GM23338 (cell line): ENCODE measurements around the gene NTPCR. TPM values are rescaled to one million over a fixed set of nuclear protein-coding genes. Genes with fewer than 3 reads are reported as not detected.

ENCODE experiments used
- CREB1 ChIP-seq: fragments of 250-450 bp; sonication (Bioruptor Pico); IDR thresholded peaks from 2 replicates; pipeline ENCODE4 v1.5.0; 2020; ENCODE audit warnings: low read depth, mild to moderate bottlenecking, moderate library complexity
- ETS1 ChIP-seq: IDR thresholded peaks from 2 replicates; pipeline ENCODE4 v1.6.1; 2016; ENCODE audit warnings: antibody characterized with exemption
- EZH2 ChIP-seq: fragments of 200-600 bp; sonication (generic); IDR thresholded peaks from one replicate; pipeline ENCODE4 v1.8.0; 2017; ENCODE audit warnings: antibody characterized with exemption, mild to moderate bottlenecking, low read depth; ENCODE audit not compliant: unreplicated experiment
- EZH2phosphoT487 ChIP-seq: fragments of 200-600 bp; sonication (generic); IDR thresholded peaks from one replicate; pipeline ENCODE4 v1.8.1; 2018; ENCODE audit warnings: antibody characterized with exemption; ENCODE audit not compliant: unreplicated experiment
- JUNB ChIP-seq: IDR thresholded peaks from one replicate; pipeline ENCODE4 v1.6.1; 2016; ENCODE audit warnings: antibody characterized with exemption; ENCODE audit not compliant: unreplicated experiment
- NANOG ChIP-seq: IDR thresholded peaks from 2 replicates; pipeline ENCODE4 v1.6.1; 2016; ENCODE audit warnings: antibody characterized with exemption, borderline replicate concordance
- POLR2AphosphoS5 ChIP-seq: IDR thresholded peaks from 2 replicates; pipeline ENCODE4 v1.6.1; 2016; ENCODE audit warnings: antibody characterized with exemption, low read depth
- REST ChIP-seq: IDR thresholded peaks from one replicate; pipeline ENCODE4 v1.6.1; 2018; ENCODE audit warnings: antibody characterized with exemption; ENCODE audit not compliant: unreplicated experiment
- STAT1 ChIP-seq: IDR thresholded peaks from one replicate; pipeline ENCODE4 v1.6.1; 2016; ENCODE audit warnings: antibody characterized with exemption; ENCODE audit not compliant: unreplicated experiment
- ZNF114 ChIP-seq: fragments of 250-450 bp; sonication (Bioruptor Pico); IDR thresholded peaks from 2 replicates; pipeline ENCODE4 v1.5.0; 2020; ENCODE audit warnings: mild to moderate bottlenecking, moderate library complexity
- ZNF331 ChIP-seq: fragments of 250-450 bp; sonication (Bioruptor Pico); IDR thresholded peaks from 2 replicates; pipeline ENCODE4 v1.5.0; 2020; ENCODE audit warnings: low read depth, mild to moderate bottlenecking, moderate library complexity
- polyA plus RNA-seq: library from polyadenylated mRNA; unstranded; fragments of >200 nt; fragmentation: Nextera tagmentation; extraction: Ambion mirVana; gene quantifications from 2 replicates; pipeline ENCODE4 v1.2.1, GENCODE V29; 2016
- total RNA-seq: library from RNA; depleted of rRNA; stranded (reverse); fragments of >200 nt; shearing (Covaris generic); gene quantifications from 2 replicates; pipeline ENCODE4 v1.2.3, GENCODE V29; 2014
- TF ChIP-seq, protein P1 (sequence below), 2 experiments: fragments of 200-600 bp in 1 of 2; sonication (generic) in 1 of 2; conservative IDR thresholded peaks; 2 replicates each; pipeline versions ENCODE4 v1.5.1 to v1.6.1; 2016 to 2017; ENCODE audit warnings: antibody characterized with exemption in 2 of 2, low read depth in 2 of 2, mild to moderate bottlenecking in 2 of 2, moderate library complexity in 1 of 2

The NTPCR gene
- total and polyA plus RNA-seq, 2 experiments from 2014 or later = 64.1 to 150 TPM

DNA sequence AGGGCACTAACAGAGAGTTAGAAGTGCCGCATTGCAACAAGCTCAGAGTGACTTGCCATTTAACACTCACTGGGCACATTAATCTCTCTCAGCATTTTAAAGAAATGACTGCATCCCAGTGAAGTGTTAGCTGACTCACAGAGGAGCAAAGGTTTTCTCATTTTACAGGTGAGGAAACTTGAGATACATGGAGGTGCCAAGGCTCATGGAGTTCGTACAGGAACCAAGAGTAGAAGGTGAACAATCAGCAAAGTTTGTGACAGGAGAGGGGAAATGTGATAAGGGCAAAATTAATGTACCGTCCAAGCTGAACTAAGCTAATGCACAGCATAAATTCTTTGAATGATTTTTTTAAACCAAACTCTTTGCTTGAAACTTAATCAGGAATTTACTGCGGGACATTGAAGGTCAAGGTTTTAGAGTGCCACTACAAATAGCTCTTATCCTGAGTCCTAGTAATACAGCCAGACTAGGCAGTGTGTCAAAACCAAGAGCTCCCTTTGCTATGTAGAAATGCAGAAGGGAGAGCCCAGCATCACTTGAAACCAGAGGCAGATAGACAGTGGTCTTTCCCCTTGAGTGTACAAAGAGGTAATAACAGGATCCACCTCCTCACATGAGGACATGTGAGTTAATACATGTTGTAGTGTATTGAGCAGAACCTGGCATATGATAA, 22.4 kb upstream of the NTPCR start (continued):
- TF ChIP-seq ETS1 (no peak), NANOG (no peak), EZH2phosphoT487 (no peak), STAT1 (no peak), ZNF331 (CRISPR knock-in tag) (no peak), EZH2 (no peak), POLR2AphosphoS5 (no peak), CREB1 (no peak), JUNB (no peak), REST (no peak), ZNF114 (CRISPR knock-in tag) (no peak)
- TF ChIP-seq, protein P1, sequence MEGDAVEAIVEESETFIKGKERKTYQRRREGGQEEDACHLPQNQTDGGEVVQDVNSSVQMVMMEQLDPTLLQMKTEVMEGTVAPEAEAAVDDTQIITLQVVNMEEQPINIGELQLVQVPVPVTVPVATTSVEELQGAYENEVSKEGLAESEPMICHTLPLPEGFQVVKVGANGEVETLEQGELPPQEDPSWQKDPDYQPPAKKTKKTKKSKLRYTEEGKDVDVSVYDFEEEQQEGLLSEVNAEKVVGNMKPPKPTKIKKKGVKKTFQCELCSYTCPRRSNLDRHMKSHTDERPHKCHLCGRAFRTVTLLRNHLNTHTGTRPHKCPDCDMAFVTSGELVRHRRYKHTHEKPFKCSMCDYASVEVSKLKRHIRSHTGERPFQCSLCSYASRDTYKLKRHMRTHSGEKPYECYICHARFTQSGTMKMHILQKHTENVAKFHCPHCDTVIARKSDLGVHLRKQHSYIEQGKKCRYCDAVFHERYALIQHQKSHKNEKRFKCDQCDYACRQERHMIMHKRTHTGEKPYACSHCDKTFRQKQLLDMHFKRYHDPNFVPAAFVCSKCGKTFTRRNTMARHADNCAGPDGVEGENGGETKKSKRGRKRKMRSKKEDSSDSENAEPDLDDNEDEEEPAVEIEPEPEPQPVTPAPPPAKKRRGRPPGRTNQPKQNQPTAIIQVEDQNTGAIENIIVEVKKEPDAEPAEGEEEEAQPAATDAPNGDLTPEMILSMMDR (conservative IDR thresholded peaks at IDR 0.05; ENCODE audit: low read depth in 2 of 2) = no peak
